Measurements from ENCODE around the gene EHD2.
A peak's percentile ranks its signal among the peaks of the same experiment; 100 is the strongest.

EHD2 gene

DNA sequence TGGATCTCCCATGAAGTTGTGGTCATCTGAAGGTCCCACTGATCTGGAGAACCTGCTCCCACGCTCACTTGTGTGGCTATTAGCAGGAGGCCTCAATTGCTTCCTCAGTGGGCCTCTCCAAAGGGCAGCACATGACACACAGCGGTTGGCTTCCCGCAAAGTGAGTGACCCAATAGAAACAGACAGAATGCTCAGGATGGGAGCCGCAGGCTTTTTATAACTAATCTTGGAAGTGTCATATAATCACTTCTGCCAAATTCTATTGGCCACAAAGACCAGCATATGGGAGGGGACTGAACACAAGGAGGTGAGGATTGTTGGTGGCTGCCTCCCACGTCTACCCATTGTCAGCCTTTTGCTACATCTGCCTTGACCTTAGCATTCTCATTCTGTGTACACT, 22.1 kb upstream of the EHD2 start:
- DNase-seq (ENCODE audit: low read depth): no peak

DNA sequence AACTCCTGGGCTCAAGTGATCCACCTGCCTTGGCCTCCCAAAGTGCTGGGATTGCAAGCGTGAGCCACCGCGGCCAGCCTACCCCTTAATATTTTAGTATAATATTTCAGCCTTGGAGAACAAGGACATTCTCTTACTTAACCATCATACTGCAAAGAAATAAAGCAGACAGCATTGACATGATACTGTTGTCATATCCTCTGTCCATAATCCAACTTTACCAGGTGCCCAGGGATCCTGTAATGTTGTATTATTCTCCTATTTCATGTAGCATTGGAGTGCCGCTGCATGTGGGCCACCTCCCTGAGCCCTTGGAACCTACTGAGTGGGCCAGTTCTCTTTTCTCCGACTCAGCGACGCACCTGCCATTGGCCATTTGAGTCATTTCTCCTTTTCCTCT, 21.4 kb upstream of the EHD2 start:
- DNase-seq (ENCODE audit: low read depth): no peak

DNA sequence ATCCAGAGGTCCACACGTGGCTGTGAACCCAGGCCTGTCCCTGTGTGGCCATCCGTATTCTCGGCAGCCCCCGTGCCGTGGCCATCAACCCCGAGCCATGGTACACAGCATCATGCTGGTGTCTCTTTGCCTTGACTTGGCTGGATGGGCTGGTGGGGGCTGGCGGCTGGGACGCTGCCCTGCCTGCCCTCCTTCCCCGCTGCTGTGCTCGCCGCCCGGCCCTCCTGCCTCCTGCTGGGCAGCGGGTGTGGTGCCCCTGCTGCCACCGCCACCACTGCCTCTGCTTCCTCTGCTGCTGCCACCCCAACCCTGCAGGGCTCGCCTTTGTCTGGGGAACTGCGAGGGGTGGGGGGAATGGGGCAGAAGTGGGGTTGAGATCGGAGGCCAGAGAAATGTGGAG, 19.7 kb upstream of the EHD2 start:
- DNase-seq (ENCODE audit: low read depth): no peak

DNA sequence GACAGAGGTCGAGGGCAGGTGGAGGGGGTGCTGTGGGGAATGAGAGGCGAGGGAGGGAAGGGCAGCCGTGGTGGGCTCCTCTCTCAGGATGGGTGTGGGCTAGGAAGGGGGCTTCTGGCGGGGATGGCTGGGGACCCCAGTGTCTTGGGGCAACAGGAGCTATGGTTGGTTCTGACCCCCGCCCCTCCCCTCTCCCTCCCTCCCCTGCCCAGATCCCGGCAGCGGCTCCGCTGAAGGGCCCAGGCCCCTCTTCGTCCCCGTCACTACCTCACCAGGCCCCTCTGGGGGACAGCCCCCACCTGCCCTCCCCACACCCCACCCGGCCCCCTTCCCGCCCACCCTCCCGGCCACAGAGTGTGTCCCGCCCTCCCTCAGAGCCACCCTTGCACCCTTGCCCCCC, 19.3 kb upstream of the EHD2 start:
- no peak for DNase-seq (ENCODE audit: low read depth)

DNA sequence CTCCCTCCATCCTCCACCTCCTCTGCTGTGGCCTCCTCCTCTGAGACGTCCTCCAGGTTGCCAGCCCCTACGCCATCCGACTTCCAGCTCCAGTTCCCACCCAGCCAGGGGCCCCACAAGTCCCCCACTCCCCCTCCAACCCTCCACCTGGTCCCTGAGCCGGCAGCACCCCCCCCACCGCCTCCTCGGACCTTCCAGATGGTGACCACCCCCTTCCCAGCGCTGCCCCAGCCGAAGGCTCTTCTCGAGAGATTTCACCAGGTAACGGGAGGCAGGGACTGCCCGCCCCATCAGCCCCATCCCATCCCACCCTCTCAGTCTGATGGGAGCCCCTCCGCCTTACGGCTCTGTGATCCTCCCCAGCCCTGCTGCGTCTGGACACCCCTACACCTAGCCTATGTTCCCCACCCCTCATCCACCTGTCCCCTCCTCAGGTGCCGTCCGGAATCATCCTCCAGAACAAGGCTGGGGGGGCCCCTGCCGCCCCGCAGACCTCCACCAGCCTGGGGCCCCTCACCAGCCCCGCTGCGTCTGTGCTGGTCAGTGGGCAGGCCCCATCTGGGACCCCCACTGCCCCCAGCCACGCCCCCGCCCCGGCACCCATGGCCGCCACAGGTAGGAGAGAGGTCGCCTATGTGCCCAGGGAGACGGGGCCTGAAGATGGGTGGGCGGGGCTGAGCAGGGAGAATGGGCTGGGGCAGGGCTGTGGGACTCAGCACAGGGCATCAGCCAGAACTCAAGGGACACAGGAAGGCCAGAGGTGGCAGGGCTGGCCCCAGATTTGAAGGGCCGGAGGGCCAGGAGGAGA, 18.6 kb upstream of the EHD2 start:
- no peak for DNase-seq (ENCODE audit: low read depth)

DNA sequence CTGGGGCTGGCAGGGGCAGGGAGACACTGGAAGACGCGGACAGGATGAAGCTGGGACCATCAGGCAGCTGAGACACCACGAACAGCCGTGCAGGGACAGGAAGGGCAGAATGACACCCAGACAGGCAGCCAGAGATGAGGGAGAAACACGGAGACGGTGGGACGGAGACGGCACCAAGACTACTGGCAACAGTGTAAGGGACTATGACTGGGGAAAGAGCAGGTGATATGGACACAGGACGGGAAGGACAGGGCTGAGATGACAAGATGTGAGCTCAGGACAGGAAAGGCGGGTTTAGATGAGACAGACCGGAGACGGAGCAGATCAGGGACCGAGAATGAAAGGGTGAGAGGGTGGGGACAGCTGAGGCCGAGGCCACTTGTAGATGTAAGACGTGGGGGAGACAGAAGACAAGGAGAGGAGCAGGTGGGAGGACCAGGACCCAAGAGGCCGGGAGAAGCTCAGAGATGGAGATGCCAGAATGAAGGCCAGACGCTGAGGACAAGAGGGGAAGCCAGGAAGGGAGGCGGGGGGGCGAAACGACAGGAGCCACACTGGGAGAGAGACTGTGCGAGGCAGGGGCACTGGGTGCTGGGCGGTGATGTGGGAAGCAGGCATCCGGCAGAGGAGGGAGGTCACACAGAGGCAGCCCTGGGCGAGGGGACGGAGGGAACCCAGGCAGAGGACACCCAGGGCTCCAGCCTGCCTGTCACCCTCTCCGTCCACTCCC, 17.5 kb upstream of the EHD2 start:
- DNase-seq (ENCODE audit: low read depth): no peak

DNA sequence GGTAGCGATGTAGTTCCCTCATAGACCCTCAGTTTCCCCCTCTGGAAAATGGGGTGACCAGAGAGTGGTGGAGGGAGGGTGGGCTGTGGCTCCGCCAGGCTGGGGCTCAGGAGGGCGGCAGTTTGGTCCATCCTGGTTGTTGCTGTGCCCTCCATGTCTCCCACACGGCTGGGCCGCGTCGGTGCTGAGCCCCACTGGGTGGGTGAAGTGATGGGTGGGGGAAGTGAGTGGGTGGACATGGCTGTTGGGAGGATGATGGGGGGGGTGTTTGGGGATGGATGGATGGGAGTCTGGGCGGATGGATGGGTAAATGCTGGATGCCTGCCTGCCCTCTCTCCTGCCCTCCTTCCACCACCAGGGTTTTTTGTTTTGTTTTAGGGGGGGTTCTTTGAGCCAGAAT, 16.6 kb upstream of the EHD2 start:
- no peak for DNase-seq (ENCODE audit: low read depth)

DNA sequence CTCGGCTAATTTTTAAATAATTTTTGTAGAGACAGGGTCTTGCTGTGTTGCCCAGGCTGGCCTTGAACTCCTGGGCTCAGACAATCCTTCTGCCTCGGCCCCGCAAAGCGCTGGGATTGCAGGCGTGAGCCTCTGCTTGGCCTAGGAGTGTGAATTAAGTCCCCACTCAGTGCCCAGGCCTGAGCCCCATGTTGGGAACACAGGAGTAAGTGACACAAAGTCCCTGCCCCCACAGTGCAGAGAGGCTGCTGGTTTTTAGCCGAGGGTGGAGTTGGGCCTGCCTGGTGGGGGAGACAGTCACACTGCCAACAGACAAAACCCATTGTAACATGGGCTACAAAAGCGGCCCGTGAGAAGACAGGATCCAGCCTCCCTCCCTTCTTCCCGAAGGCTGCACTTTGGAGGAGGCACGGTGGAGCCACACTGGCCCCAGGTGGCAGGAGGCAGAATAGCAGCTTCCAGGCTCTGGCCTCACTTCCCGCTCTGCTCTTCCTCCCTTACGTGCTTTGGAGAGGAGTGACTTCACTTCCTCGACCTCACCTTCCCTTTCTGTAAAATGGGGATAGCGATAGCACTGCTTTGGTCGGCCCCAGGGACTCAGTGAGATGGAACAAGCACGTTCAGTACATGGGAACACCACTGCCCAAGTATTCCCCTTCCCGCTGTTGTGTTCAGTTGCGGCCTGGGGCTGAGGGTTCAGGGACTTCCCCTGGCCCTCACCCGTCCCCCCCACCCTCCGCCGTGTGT, 15.2 kb upstream of the EHD2 start:
- DNase-seq (ENCODE audit: low read depth): peak; percentile 24

DNA sequence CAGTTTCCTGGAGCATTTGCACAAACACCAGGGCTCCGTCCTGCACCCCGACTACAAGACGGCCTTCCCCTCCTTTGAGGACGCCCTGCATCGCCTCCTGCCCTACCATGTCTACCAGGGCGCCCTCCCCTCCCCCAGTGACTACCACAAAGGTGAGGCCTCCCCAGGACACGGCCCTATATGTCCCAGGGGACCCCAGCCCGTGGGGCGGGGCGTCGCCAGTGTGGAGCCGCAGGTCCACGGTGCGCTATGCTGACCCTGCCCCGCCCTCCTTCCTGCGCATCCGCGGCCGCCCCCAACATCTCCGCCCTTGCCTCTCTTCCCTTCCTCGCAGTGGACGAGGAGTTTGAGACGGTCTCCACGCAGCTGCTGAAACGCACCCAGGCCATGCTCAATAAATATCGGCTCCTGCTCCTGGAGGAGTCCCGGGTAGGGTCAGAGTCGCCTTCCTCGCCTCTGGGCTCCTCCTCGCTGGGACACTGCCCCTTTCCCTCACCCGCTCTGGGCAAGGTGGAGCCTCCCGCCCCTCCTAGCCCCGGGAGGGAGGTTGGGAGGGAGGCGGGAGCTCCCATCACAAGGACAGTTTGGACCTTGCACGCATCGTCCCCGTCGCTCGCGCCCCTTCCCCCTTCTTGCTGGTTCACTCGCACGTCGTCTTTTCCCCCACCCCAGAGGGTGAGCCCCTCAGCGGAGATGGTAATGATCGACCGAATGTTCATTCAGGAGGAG, 14.4 kb upstream of the EHD2 start:
- no peak for DNase-seq (ENCODE audit: low read depth)

DNA sequence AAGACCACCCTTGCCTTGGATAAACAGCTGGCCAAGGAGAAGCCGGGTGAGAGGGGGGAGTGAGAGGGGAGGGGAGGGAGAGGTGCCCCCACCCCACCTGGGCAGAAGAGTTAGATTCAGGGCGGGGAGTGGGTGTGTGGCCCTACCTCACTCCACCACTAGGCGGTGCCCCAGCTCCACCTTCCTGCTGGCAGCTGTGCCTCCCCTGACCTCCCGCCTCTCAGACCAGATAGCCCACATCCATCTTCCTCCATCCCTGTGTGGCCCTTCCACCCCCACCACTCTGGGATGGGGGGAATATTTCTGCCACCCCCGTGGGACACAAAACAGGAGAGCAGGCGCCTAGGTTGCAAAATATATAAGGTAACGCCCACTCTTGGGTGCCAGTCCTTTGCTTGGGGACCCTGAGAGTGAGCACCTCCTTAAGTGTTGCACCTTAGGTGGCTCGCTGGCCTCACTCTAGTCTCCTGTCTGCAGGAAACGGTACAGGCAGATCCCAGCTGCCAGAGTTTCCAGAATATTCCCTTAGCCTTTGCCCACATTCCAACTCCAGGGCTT, 13.8 kb upstream of the EHD2 start:
- peak; percentile 36 for DNase-seq (ENCODE audit: low read depth)

DNA sequence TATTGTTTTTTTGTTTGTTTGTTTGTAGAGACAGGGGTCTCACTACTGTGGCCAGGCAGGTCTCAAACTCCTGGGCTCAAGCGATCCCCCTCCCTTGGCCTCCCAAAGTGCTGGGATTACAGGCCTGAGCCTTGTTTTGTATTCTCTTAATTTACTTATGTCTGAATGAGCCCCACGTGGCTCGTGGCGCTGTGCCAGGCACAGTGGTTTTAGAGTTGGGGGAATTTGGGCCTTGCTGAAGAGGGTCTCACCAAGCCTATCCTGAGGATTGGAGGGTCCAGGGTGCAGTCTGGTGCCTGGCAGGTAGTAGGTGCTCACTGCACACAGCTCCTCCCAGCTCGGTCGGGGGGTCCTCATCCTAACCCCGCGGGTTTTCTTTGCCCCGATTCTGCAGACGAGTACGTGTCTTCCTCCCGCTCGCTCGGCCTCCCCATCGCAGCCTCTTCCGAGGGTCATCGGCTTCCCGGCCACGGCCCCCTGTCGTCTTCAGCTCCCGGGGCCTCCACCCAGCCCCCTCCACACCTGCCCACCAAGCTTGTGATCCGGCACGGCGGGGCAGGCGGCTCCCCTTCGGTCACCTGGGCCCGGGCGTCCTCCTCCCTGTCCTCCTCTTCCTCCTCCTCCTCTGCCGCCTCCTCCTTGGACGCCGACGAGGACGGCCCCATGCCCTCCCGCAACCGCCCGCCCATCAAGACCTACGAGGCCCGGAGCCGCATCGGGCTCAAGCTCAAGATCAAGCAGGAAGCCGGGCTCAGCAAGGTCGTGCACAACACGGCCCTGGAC, 12.1 kb upstream of the EHD2 start:
- DNase-seq (ENCODE audit: low read depth): no peak

DNA sequence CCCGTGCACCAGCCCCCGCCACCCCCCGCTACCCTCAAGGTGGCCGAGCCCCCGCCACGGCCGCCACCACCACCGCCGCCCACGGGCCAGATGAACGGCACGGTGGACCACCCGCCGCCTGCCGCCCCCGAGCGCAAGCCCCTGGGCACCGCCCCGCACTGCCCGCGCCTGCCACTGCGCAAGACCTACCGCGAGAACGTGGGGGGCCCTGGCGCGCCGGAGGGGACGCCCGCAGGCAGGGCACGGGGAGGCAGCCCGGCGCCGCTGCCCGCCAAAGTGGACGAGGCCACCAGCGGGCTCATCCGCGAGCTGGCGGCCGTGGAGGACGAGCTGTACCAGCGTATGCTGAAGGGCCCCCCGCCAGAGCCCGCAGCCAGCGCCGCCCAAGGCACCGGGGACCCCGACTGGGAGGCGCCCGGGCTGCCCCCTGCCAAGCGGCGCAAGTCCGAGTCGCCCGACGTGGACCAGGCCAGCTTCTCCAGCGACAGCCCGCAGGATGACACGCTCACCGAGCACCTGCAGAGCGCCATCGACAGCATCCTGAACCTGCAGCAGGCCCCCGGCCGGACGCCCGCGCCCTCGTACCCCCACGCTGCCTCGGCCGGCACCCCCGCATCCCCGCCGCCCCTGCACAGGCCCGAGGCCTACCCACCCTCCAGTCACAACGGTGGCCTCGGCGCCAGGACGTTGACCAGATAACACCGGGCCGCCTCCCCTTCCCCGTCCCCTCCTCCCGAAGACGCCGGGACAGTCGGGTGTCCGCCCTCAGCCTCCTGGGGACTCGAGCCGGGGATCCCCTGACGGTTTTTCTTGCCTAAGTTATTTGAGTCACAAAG, 11.3 kb upstream of the EHD2 start:
- DNase-seq (ENCODE audit: low read depth): no peak

DNA sequence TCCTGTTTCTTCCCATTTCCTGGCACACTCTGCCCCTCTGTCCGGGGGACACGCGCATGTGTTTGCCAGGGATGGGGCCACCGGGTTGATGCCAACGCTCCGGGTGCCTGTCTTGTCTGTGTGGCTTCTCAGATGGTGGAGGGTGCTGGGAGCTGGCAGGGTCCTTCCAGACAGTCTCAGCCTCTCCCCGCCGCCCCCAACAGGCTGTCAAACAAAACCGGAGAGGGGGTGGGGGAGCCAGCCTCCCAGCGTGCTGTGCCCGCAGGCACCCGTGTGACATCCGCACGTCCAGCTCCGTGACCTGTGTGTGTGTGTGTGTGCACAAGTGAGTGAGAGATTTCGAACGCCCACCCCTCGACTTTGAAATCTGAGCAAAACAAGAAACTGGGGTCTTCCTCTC, 10.6 kb upstream of the EHD2 start:
- DNase-seq (ENCODE audit: low read depth): no peak

DNA sequence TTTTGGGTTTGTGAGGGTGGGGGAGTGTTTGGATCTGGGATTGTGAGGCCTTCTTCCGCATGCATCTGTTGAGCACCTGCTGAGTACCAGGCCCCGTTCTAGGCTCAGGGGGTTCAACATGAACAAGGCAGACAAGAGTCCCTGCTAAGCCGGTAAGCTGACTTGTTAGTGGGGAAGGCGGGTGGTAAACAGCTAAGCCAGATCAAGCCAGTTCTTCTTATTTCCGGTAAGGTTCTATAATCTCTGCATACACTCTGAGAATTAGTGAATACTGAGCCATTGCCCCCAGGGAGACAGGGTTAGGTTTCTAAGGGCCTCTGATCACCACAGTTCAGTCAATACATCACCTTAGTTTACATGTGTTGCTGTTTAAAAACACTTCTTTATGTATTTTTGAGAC, 9.9 kb upstream of the EHD2 start:
- DNase-seq (ENCODE audit: low read depth): no peak

DNA sequence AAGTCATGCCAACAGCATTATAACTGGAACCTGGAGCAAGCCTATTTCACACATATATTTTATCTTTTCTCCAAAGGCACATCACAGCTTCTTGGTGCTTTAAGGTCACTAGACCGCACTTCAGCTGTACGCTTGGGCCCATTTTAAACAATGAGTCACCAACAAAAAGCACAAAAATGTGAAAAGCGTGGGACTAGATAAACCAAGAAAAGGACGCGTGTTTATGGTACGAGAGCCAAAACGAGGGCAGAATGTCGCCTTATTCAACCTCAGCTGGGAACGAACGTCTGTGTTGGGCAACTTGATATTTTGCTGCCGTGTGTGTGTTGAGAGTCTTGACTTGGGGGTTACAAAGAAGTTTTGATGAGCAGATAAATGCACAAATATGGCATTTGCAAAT, 9.2 kb upstream of the EHD2 start:
- no peak for DNase-seq (ENCODE audit: low read depth)

DNA sequence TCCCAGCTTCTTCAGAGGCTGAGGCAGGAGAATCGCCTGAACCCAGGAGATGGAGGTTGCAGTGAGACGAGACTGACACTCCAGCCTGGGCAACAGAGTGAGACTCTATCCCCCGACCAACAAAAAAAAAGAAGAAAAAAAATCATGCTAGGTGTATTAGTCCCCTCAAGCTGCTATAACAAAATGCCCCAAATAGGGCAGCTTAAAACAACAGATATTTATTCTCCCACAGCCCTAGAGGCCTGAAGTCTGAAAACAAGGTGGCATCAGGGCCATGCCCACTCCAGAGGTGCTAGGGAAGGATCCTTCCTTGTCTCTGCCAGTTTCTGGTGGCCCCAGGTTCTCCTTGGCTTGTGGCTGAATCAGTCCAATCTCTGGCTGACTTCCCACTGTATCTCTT, 8.6 kb upstream of the EHD2 start:
- no peak for DNase-seq (ENCODE audit: low read depth)

DNA sequence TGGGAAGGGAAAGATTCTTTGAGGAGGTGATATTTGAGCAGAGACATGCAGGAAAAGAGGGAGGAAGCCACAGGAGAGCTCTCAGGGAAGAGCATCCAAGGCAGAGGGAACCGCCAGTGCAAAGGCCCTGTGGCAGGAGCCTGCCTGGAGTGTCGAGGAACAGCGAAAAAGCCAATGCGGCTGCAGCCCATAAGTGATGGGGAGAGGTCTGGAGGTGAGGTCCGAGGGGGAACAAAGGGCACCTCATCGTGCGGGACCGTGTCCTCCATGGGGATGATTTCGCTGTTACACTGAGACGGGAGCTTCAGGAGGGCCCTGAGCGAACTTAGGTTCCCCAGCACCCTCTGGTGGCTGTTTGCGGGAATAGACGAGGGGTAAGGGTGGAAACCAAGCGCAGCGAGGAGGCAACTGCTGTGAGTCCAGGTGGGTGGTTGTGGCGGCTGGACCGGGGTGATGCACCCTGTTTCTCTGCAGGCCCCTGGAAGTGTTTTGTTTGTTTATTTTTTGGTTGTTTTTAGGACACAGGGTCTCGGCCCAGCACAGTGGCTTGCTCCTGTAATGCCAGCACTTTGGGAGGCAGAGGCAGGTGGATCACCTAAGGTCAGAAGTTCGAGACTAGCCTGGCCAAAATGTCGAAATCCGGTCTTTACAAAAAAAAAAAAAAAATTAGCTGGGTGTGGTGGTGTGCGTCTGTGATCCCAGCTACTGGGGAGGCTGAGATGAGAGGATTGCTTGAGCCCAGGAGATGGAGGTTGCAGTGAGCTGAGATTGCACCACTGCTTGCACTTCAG, 5.9 kb upstream of the EHD2 start:
- peak; percentile 68 for DNase-seq (ENCODE audit: low read depth)

DNA sequence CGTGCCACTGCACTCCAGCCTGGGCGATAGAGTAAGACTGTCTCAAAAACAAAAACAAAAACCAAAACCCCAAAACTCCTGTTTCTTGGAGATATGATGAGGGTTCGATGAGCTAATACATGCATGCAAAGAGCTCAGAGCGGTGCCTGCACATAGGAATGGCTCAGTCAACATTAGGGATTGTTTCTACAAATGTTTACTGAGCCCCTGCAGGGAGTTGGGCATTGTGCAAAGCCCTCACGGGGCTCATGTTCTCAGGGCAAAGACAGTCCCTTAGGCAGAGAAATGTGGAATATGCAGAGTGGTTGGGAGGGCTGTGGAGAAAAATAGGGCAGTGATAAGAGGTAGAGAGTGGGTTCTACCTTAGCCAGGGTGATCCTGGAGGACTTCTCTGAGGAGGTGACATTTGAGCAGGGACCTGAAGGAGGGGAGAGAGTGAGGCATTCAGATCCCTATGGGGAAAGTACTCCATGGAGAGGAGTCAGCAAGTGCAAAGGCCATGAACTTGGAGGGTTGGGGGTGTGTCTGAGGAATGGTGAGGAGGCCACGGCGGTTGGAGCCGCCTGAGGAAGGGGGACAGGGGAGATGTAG, 1.5 kb upstream of the EHD2 start:
- DNase-seq (ENCODE audit: low read depth): no peak

DNA sequence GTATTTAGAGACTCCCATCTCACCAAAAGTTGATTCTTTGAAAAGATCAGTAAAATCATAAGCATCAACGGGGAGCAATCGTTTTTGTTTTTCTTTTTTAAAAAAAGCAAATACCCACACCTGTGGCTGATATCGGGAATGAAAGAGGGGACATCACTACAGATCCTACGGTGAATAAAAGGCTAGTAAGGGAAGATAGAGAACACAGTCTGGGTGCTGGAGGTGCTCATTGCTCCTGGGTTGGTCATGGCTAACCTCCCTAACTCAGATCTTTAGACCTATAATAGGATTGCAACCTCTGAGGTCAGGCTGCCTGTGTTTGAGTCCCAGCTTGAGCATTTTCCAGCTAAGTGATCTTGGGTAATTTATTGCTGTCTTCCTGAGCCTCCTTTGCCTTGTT, 1.1 kb downstream of the EHD2 start:
- DNase-seq (ENCODE audit: low read depth): no peak
